HG02981 (cell line): ENCODE results near the gene COX18.
A peak's percentile ranks its signal among the peaks of the same experiment; 100 is the strongest.

Experiments
- ATAC-seq: cut with Tn5 transposase; IDR thresholded peaks from one replicate; pipeline ENCODE4 v1.9.1; 2021; ENCODE audit warnings: mild to moderate bottlenecking, moderate library complexity; ENCODE audit not compliant: unreplicated experiment

The COX18 gene

GRCh38 chr4:73053974-73054480 is 15.5 kb downstream of the COX18 start:
- no peak for ATAC-seq

- ATAC-seq = no peak
Measured at GRCh38 chr4:73053076-73053475, 16.4 kb downstream of the COX18 start.

GRCh38 chr4:73051625-73052024 is 17.9 kb downstream of the COX18 start:
- ATAC-seq = no peak

- ATAC-seq = no peak
Measured at GRCh38 chr4:73045879-73046278, 23.6 kb downstream of the COX18 start.

GRCh38 chr4:73037057-73037456 is 32.5 kb downstream of the COX18 start:
- ATAC-seq = no peak

GRCh38 chr4:73036123-73036522 is 33.4 kb downstream of the COX18 start:
- peak; percentile 60 for ATAC-seq

- ATAC-seq = no peak
Measured at GRCh38 chr4:73034896-73035295, 34.6 kb downstream of the COX18 start.

- ATAC-seq = no peak
Measured at GRCh38 chr4:73028621-73029020, 40.9 kb downstream of the COX18 start.

- peak; percentile 65 for ATAC-seq
Measured at GRCh38 chr4:73021634-73022033, 47.9 kb downstream of the COX18 start.

GRCh38 chr4:73019462-73020047 is 50.0 kb downstream of the COX18 start:
- no peak for ATAC-seq

GRCh38 chr4:73018595-73018994 is 50.9 kb downstream of the COX18 start:
- ATAC-seq = no peak

- no peak for ATAC-seq
Measured at GRCh38 chr4:73013310-73013709, 56.2 kb downstream of the COX18 start.

GRCh38 chr4:73012673-73013072 is 56.8 kb downstream of the COX18 start:
- no peak for ATAC-seq

- no peak for ATAC-seq
Measured at GRCh38 chr4:73011629-73011985, 57.9 kb downstream of the COX18 start.

- ATAC-seq = no peak
Measured at GRCh38 chr4:73010789-73011628, 58.5 kb downstream of the COX18 start.

- ATAC-seq = no peak
Measured at GRCh38 chr4:73007526-73008100, 61.9 kb downstream of the COX18 start.

- peak; percentile 74 for ATAC-seq
Measured at GRCh38 chr4:73006286-73006990, 63.1 kb downstream of the COX18 start.

- ATAC-seq = no peak
Measured at GRCh38 chr4:73005514-73005913, 64.0 kb downstream of the COX18 start.
